ENCODE results near the gene DLG2. TPM values are rescaled to one million over a fixed set of nuclear protein-coding genes. Genes with fewer than 3 reads are reported as not detected.

DLG2 gene
- total RNA-seq, 1 experiment from 2014 or later = 17.5 TPM

DNA sequence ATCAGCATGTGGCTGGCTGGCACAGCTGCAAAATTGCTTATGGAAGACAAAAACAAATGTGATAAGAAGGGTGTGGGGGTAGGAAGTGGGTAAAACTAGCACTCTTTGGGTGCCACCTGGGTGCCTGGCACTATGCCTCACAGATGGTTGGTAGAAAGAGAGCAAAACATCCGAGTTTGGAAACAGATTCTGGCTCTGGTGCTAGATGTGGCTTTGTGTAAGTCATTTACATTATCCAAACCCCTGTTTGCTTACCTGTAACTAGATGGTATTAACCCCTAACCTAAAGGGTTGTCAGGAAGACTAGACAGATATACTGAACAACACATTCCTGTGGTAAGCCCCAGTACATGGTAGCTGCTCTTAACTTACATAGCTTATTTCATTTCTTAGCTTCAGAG, 905.6 kb downstream of the DLG2 start:
- no peak for ATAC-seq

GRCh38 chr11:84720706-84721402, 906.3 kb downstream of the DLG2 start:
- DNase-seq (ENCODE audit: low spot score) (peak; percentile 38), ATAC-seq (peak; percentile 62)
- ChIA-PET CTCF (interaction anchor here (0.5 to 3.6 kb wide), 10 partner anchors 60 to 888 kb away, joined by 3 to 43 read pairs (median 4); no protein-coding TSS in a partner anchor), POLR2A (interaction anchor here (1.3 kb wide), 1 partner anchor 1564 kb away, joined by 3 read pairs; the partner anchor contains the start of gene PCF11)
- Mint-ChIP-seq H3K9me3 (no peaks in the 10 kb centered on the region), H3K36me3 (no peaks in the 10 kb centered on the region), H3K27me3 (ENCODE audit: low read depth) (peaks cover 20% of the 10 kb centered on the region), H3K4me3 (peak overlapping the region; percentile 87), H3K27ac (peak overlapping the region; percentile 61; the same call in 1 of the 2 replicates), H3K4me1 (peaks cover 35% of the 10 kb centered on the region)
- TF ChIP-seq E2F5 (CRISPR knock-in tag; IDR thresholded peaks at IDR 0.05) = peak; percentile 35; the same call in 1 of the 2 replicates
- no peak for TF ChIP-seq ATF1 (CRISPR knock-in tag; IDR thresholded peaks at IDR 0.05)
- TF ChIP-seq MYBL2 (CRISPR knock-in tag; IDR thresholded peaks at IDR 0.05) = 0 out of 2 replicates have a peak, but pooled peaks have one; percentile 28
- peak; percentile 40 for TF ChIP-seq ZNF423 (CRISPR knock-in tag; IDR thresholded peaks at IDR 0.05)
- TF ChIP-seq ZNF219 (CRISPR knock-in tag; IDR thresholded peaks at IDR 0.05; ENCODE audit: borderline replicate concordance) = 0 out of 2 replicates have a peak, but pooled peaks have one; percentile 23
- 0 out of 2 replicates have a peak, but pooled peaks have one; percentile 38 for TF ChIP-seq ETV6 (CRISPR knock-in tag; IDR thresholded peaks at IDR 0.05)
- TF ChIP-seq ATF3 (CRISPR knock-in tag; conservative IDR thresholded peaks at IDR 0.05) = no peak
- TF ChIP-seq NR2C2 (CRISPR knock-in tag; IDR thresholded peaks at IDR 0.05) = no peak
- peak; percentile 53; the same call in 1 of the 2 replicates for TF ChIP-seq TEAD1 (CRISPR knock-in tag; IDR thresholded peaks at IDR 0.05)
- TF ChIP-seq ZBTB21 (CRISPR knock-in tag; IDR thresholded peaks at IDR 0.05; ENCODE audit: borderline replicate concordance) = 0 out of 2 replicates have a peak, but pooled peaks have one; percentile 20

More for the DNA sequence above, 905.6 kb downstream of the DLG2 start:
- Mint-ChIP-seq H3K4me3 (peak overlapping the region; percentile 87), H3K27me3 (ENCODE audit: low read depth) (peaks cover 20% of the 10 kb centered on the region), H3K4me1 (peaks cover 35% of the 10 kb centered on the region), H3K9me3 (no peaks in the 10 kb centered on the region), H3K36me3 (no peaks in the 10 kb centered on the region), H3K27ac (no peak overlapping the region)
- ChIA-PET CTCF (interaction anchor here (3.6 kb wide), 1 partner anchor 162 kb away, joined by 43 read pairs; no protein-coding TSS in a partner anchor), POLR2A (no interaction called here)
- no peak for DNase-seq (ENCODE audit: low spot score)
- TF ChIP-seq RELA (CRISPR knock-in tag; IDR thresholded peaks at IDR 0.05; ENCODE audit: borderline replicate concordance) (no peak), ZBTB21 (CRISPR knock-in tag; IDR thresholded peaks at IDR 0.05; ENCODE audit: borderline replicate concordance) (no peak), ZNF263 (CRISPR knock-in tag; IDR thresholded peaks at IDR 0.05; ENCODE audit: low read depth) (no peak), CDX4 (CRISPR knock-in tag; IDR thresholded peaks at IDR 0.05; ENCODE audit: borderline replicate concordance) (no peak), CREB1 (CRISPR knock-in tag; IDR thresholded peaks at IDR 0.05) (no peak), SOX15 (CRISPR knock-in tag; IDR thresholded peaks at IDR 0.05) (no peak), JUN (CRISPR knock-in tag; IDR thresholded peaks at IDR 0.05) (no peak), ZNF138 (CRISPR knock-in tag; conservative IDR thresholded peaks at IDR 0.05) (no peak), ATF1 (CRISPR knock-in tag; IDR thresholded peaks at IDR 0.05) (no peak), OVOL2 (CRISPR knock-in tag; IDR thresholded peaks at IDR 0.05; ENCODE audit: borderline replicate concordance) (no peak)
- TF ChIP-seq, protein P1, sequence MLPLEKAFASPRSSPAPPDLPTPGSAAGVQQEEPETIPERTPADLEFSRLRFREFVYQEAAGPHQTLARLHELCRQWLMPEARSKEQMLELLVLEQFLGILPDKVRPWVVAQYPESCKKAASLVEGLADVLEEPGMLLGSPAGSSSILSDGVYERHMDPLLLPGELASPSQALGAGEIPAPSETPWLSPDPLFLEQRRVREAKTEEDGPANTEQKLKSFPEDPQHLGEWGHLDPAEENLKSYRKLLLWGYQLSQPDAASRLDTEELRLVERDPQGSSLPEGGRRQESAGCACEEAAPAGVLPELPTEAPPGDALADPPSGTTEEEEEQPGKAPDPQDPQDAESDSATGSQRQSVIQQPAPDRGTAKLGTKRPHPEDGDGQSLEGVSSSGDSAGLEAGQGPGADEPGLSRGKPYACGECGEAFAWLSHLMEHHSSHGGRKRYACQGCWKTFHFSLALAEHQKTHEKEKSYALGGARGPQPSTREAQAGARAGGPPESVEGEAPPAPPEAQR (CRISPR knock-in tag; IDR thresholded peaks at IDR 0.05) = no peak
- TF ChIP-seq, protein P2, sequence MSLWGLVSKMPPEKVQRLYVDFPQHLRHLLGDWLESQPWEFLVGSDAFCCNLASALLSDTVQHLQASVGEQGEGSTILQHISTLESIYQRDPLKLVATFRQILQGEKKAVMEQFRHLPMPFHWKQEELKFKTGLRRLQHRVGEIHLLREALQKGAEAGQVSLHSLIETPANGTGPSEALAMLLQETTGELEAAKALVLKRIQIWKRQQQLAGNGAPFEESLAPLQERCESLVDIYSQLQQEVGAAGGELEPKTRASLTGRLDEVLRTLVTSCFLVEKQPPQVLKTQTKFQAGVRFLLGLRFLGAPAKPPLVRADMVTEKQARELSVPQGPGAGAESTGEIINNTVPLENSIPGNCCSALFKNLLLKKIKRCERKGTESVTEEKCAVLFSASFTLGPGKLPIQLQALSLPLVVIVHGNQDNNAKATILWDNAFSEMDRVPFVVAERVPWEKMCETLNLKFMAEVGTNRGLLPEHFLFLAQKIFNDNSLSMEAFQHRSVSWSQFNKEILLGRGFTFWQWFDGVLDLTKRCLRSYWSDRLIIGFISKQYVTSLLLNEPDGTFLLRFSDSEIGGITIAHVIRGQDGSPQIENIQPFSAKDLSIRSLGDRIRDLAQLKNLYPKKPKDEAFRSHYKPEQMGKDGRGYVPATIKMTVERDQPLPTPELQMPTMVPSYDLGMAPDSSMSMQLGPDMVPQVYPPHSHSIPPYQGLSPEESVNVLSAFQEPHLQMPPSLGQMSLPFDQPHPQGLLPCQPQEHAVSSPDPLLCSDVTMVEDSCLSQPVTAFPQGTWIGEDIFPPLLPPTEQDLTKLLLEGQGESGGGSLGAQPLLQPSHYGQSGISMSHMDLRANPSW (CRISPR knock-in tag; conservative IDR thresholded peaks at IDR 0.05; ENCODE audit: low read depth) = no peak

All from WTC11 (cell line).